NOMO-1 (cell line): Measurements from ENCODE around the gene SYNPR.

ENCODE experiments used
- DNase-seq, 2 experiments: peaks; one replicate each; lab custom pipeline; 2025; ENCODE audit not compliant: unreplicated experiment in 2 of 2; lab: John Stamatoyannopoulos, UW

The SYNPR gene

GRCh38 chr3:63303238-63303637 is 25.1 kb downstream of the SYNPR start:
- DNase-seq: no peak

GRCh38 chr3:63304421-63304820 is 26.3 kb downstream of the SYNPR start:
- no peak for DNase-seq

GRCh38 chr3:63308072-63308471 is 30.0 kb downstream of the SYNPR start:
- no peak for DNase-seq

GRCh38 chr3:63309768-63310167 is 31.7 kb downstream of the SYNPR start:
- DNase-seq: no peak

GRCh38 chr3:63323766-63324165 is 45.7 kb downstream of the SYNPR start:
- DNase-seq: no peak

- no peak for DNase-seq
These were observed 46.5 kb downstream of the SYNPR start for GRCh38 chr3:63324621-63325020.

- DNase-seq: no peak
These were observed 47.3 kb downstream of the SYNPR start for GRCh38 chr3:63325386-63325785.

- DNase-seq: no peak
These were observed 50.3 kb downstream of the SYNPR start for GRCh38 chr3:63328365-63328764.

- DNase-seq: no peak
These were observed 53.4 kb downstream of the SYNPR start for GRCh38 chr3:63331520-63331919.

GRCh38 chr3:63333815-63334214 is 55.7 kb downstream of the SYNPR start:
- DNase-seq: no peak

GRCh38 chr3:63338351-63338750 is 60.2 kb downstream of the SYNPR start:
- no peak for DNase-seq

GRCh38 chr3:63343674-63344073 is 65.6 kb downstream of the SYNPR start:
- peak; percentile 83 to 96 for DNase-seq

GRCh38 chr3:63344661-63345060 is 66.6 kb downstream of the SYNPR start:
- DNase-seq: no peak

GRCh38 chr3:63349583-63350573 is 71.8 kb downstream of the SYNPR start:
- peak; percentile 7 to 59 for DNase-seq

- DNase-seq: peak; percentile 5 to 35
These were observed 73.3 kb downstream of the SYNPR start for GRCh38 chr3:63351159-63352007.

GRCh38 chr3:63352008-63352279 is 73.8 kb downstream of the SYNPR start:
- no peak for DNase-seq

GRCh38 chr3:63353383-63353782 is 75.3 kb downstream of the SYNPR start:
- DNase-seq: no peak

- DNase-seq: no peak
These were observed 76.1 kb downstream of the SYNPR start for GRCh38 chr3:63354160-63354559.

GRCh38 chr3:63355809-63356208 is 77.7 kb downstream of the SYNPR start:
- DNase-seq: no peak

GRCh38 chr3:63364495-63364894 is 86.4 kb downstream of the SYNPR start:
- DNase-seq: no peak

- DNase-seq: no peak
These were observed 86.8 kb downstream of the SYNPR start for GRCh38 chr3:63364910-63365309.

- no peak for DNase-seq
These were observed 87.6 kb downstream of the SYNPR start for GRCh38 chr3:63365671-63366070.
